ENCODE data around the gene WASHC3. TPM values are rescaled to one million over a fixed set of nuclear protein-coding genes. Genes with fewer than 3 reads are reported as not detected.

The WASHC3 gene
- total RNA-seq, 2 experiments from 2014 or later = 39.3 to 40.1 TPM

Other genes starting within 250 kb of the WASHC3 start
- gene GNPTAB, start 231.0 kb downstream of the WASHC3 start, total RNA-seq = 10 to 100 TPM; 19.6 to 20.2 TPM
- 1 to 10 TPM; 2.6 to 2.8 TPM for gene DRAM1, start 184.4 kb downstream of the WASHC3 start, total RNA-seq
- gene NUP37, start 58.1 kb upstream of the WASHC3 start, total RNA-seq = 10 to 100 TPM; 86.8 to 89.5 TPM
- gene PARPBP, start 58.2 kb upstream of the WASHC3 start, total RNA-seq = 10 to 100 TPM; 24.0 to 25.9 TPM
- gene PMCH, start 135.8 kb upstream of the WASHC3 start, total RNA-seq = under 1 TPM in 1 of 2 experiments, not detected in 1; 0.59 TPM

Measured in activated CD4-positive, alpha-beta memory T cell treated with anti-CD3 and anti-CD28 coated beads for 36 hours (primary cell).